HS-27A (cell line): ENCODE measurements around the gene MGARP.
"Not testable (repeated sequence)": the region's sequence is repeated elsewhere in the genome, so short reads cannot be mapped to it uniquely, and the experiment has no call there.

Experiments used
- DNase-seq: peaks from one replicate; pipeline ENCODE4 v3.0.0-alpha.2; 2012; ENCODE audit warnings: low read depth, missing footprints

Gene MGARP

DNA sequence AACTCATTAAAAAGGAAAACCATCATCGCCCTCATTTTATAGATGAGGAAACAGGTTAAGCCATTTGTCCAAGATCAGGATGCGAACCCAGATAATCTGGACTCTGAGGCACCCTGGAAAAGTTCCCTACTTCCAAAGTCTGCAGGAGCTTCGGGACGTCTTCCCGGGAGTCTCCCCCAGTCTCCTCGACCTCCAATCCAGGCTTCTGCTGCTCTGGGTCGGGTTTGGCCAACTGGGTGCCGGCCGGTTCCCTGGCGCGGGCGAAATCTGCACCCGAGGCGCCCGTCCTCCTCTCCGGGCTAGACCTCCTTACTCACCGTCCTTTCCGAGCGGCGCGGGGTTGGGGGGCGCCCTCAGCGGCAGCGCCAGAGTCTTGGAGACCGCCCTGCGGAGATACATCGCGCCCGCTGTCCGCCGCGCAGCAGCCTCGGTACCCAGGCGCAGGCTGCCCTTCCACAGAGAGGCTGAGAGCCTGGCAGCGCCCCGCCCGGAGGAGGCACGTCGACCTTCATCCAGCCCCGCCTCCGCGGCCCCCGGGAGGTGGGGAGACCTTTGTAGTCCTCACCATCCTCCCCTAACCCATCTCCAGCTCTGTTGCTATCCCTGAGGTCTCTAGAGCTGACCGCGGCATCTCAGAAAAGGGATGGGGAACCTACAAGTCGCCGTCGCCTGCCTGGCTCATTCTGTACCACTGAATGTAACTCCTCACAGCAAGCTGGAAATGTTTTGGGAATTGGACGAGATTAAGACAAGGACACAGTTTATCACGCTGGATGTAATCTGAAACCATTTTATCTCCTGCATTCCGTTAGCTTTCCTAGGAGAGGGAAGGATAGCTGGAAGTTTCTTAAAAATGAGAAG lies at the start of gene MGARP:
MGARP (minus strand) TSS at position 466 of the 861 bp plus-strand sequence; CDS start at position 399, 67 bp downstream.
- no peak for DNase-seq

- no peak for DNase-seq
These were observed 49.7 kb upstream of the MGARP start for GRCh38 chr4:139329665-139330200.

DNA sequence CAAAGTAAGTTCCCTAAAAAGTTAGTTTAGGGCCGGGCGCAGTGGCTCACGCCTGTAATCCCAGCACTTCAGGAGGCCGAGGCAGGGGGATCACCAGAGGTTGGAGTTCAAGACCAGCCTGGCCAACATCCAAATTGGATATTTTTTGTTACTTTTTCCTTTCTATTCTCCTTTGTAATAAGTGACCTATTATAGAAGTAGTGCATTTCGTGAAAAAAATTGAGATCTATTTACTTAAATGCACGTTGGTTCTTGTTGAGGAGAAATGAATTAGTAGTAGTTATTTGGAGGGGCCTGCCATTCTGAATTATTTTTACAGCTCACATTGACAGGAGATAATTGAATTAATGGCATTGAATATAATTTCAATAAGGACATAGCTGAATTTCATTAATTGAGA lies 44.6 kb upstream of the MGARP start:
- no peak for DNase-seq

DNA sequence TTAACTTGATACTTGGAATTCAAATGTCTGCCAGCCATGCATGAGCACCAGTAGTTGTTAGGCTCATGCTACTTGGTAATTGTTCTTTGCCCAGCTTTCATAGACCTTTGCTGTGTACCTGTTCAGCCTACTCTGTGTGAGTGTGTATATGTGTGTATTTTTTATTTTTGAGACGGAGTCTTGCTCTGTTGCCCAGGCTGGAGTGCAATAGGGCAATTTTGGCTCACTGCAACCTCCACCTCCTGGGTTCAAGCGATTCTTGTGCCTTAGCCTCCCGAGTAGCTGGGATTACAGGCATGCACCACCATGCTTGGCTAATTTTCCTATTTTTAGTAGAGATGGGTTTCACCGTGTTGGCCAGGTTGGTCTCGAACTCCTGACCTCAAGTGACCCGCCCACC lies 42.5 kb upstream of the MGARP start:
- not testable (repeated sequence) for DNase-seq

- DNase-seq = not testable (repeated sequence)
These were observed 42.0 kb upstream of the MGARP start for GRCh38 chr4:139322070-139322469.

GRCh38 chr4:139319571-139319970 lies 39.5 kb upstream of the MGARP start:
- no peak for DNase-seq

GRCh38 chr4:139317635-139318034 lies 37.6 kb upstream of the MGARP start:
- DNase-seq = no peak

DNA sequence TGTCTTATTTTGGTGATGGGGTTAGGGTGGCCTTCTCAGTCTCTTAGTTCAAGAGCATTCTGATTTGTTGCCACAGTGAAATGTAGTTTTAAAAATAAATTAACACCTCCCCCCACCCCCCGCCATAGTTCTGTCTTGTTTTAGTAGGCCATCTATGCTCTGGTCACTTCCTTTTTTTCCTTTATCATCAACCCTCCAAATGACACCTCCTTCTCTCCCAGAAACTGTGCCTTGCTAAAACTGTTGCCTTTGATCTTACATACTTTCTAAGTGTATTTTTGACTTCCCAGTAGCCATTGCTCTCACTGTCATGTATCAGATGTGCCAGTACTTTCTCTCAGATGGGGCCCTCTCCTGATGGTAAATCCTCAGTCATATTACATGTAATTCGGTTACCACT lies 36.7 kb upstream of the MGARP start:
- DNase-seq = no peak

DNA sequence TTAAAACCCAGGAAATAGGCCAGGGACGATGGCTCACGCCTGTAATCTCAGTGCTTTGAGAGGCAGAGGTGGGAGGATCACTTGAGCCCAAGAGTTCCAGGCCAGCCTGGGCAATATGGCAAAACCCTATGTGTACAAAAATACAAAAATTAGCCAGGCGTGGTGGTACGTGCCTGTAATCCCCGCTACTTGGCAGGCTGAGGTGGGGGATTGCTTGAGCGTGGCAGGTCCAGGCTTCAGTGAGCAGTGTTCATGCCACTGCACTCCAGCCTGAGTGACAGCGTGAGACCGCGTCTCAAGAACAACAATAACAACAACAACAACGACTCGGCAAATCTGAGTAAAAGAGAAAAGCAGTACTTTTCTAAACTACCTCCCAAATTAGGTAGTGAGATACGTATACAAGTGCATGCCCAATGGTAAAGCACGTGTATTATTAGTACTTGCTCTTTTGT lies 35.2 kb upstream of the MGARP start:
- no peak for DNase-seq

DNA sequence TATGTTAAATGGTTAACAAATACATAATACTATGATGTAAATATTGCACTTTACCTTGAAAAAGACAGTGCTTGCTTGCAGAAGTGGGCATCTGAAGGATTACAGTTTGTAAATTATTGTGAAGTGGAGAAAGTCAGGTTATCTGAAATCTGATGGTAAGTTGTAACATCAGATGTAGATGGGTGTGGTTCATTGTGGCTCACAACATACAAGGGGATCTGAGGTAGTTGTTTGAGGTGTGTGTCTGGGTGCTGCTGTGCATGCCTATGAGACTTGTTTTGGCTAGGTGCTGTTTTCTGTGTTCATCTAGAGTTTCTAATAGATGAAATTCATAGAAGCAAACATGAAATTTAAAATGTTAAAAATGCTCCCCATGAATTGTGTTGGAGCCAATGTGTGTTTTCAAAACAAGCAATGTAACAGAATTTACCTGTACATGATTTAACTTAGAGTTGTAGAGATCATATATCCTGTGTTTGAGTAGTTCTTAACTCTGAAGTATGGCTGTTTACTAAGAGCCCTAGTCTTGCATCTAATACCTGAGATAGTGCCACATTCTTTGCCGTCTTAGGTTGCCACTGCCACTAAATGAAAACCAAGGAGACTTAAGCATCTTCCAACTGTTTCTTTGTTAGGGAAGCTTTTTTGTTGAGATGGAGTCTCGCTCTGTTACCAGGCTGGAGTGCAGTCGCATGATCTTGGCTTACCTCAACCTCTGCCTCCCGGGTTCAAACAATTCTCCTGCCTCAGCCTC lies 34.2 kb upstream of the MGARP start:
- DNase-seq = no peak

GRCh38 chr4:139313414-139313813 lies 33.4 kb upstream of the MGARP start:
- DNase-seq = not testable (repeated sequence)

- DNase-seq = no peak
These were observed 32.7 kb upstream of the MGARP start for GRCh38 chr4:139312552-139313332.

- no peak for DNase-seq
These were observed 31.9 kb upstream of the MGARP start for GRCh38 chr4:139311909-139312308.

- DNase-seq = no peak
These were observed 24.9 kb upstream of the MGARP start for GRCh38 chr4:139304920-139305319.

- peak; percentile 42 for DNase-seq
These were observed 22.0 kb upstream of the MGARP start, which contains the start of gene NDUFC1 for GRCh38 chr4:139301821-139302611. Gene NDUFC1, minus strand, starts transcription at chr4:139302477. Its CDS starts 6,679 bp downstream, at chr4:139295798.

GRCh38 chr4:139301113-139301820 lies 21.2 kb upstream of the MGARP start, which contains the start of gene NAA15:
Gene NAA15, plus strand, starts transcription at chr4:139301505. Its CDS starts 273 bp downstream, at chr4:139301778.
- DNase-seq = peak; percentile 98

DNA sequence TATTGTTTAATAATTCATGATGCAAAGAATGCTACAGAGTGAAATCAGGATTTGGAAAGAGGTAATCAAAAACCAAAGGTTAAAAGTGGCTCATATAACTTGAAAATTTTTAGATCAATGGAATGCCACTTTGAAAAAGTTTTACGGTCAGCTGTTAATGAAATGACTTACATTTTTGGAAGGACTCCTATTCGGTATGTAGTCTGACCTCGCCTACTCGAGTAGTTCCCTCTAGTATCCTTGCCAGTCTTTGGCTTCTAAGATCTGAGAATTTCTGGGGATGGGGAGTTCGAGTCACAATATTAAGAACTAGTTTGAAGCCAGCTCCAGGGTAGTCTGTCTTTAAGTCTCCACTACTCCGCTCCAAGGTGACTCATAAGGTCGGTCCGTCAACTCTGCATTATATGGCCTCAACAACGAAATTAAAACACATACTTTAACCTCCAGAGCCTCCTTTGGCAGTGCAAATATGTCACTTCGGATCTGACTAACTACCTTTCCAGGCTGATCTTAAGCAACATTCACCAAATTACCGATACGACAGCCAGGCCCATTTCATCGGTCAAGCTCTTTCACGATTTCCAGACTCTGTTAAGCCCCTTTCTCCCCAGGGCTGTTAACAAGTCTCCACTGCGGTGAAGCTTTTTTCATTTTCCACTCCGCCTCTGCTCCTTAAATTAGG lies 20.5 kb upstream of the MGARP start:
- peak; percentile 64 for DNase-seq

- no peak for DNase-seq
These were observed 19.5 kb upstream of the MGARP start for GRCh38 chr4:139299536-139299935.

GRCh38 chr4:139297001-139297410 lies 17.0 kb upstream of the MGARP start:
- no peak for DNase-seq

DNA sequence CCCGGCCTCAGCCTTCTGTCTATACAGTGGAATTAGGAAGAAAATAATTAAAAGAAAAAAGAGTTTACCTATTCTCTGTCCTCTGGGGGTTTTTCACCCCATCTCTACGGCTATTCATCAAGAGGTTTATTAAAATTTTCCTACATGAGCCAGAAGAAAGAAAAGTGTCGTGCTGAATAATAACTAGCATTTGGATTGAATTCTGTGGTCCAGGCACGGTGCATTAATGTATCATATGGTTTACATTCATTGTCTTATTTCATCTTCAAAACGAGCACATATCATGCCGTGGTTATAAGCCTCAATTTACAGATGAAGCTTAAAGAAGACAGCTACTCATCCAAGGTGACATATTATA lies 15.9 kb upstream of the MGARP start:
- DNase-seq = no peak
